NCI-H2227 (cell line): Measurements from ENCODE around the gene RSPH6A.
A peak's percentile ranks its signal among the peaks of the same experiment; 100 is the strongest.
"Not testable (repeated sequence)": the region's sequence is repeated elsewhere in the genome, so short reads cannot be mapped to it uniquely, and the experiment has no call there.

ENCODE experiments used
- DNase-seq: peaks from one replicate; lab custom pipeline; 2025; ENCODE audit not compliant: unreplicated experiment; lab: John Stamatoyannopoulos, UW

Gene RSPH6A

GRCh38 chr19:45804140-45804958 lies 10.8 kb downstream of the RSPH6A start:
- DNase-seq, result no peak

GRCh38 chr19:45801603-45802175 lies 13.4 kb downstream of the RSPH6A start:
- DNase-seq, result no peak

- DNase-seq, result no peak
These were observed 15.0 kb downstream of the RSPH6A start for GRCh38 chr19:45800070-45800553.

- DNase-seq, result not testable (repeated sequence)
These were observed 15.6 kb downstream of the RSPH6A start for GRCh38 chr19:45799541-45799940.

GRCh38 chr19:45798995-45799517 lies 16.1 kb downstream of the RSPH6A start:
- peak; percentile 61 for DNase-seq

- no peak for DNase-seq
These were observed 20.5 kb downstream of the RSPH6A start for GRCh38 chr19:45794627-45795026.

GRCh38 chr19:45793876-45794275 lies 21.2 kb downstream of the RSPH6A start:
- DNase-seq, result no peak

- DNase-seq, result no peak
These were observed 21.9 kb downstream of the RSPH6A start for GRCh38 chr19:45793178-45793564.

GRCh38 chr19:45792470-45793177 lies 22.5 kb downstream of the RSPH6A start, which contains the start of gene DMWD:
Gene DMWD, minus strand, starts transcription at chr19:45792845. Its CDS starts 89 bp downstream, at chr19:45792756.
- DNase-seq, result peak; percentile 98

GRCh38 chr19:45791744-45792469 lies 23.2 kb downstream of the RSPH6A start:
- no peak for DNase-seq

GRCh38 chr19:45790942-45791341 lies 24.2 kb downstream of the RSPH6A start:
- DNase-seq, result no peak

GRCh38 chr19:45789035-45789786 lies 25.9 kb downstream of the RSPH6A start:
- no peak for DNase-seq

- no peak for DNase-seq
These were observed 28.6 kb downstream of the RSPH6A start for GRCh38 chr19:45786533-45786894.

GRCh38 chr19:45785781-45786532 lies 29.2 kb downstream of the RSPH6A start:
- no peak for DNase-seq

GRCh38 chr19:45785097-45785496 lies 30.0 kb downstream of the RSPH6A start:
- no peak for DNase-seq

GRCh38 chr19:45784096-45784495 lies 31.0 kb downstream of the RSPH6A start:
- no peak for DNase-seq

GRCh38 chr19:45782820-45783785 lies 32.0 kb downstream of the RSPH6A start:
- DNase-seq, result no peak

- DNase-seq, result no peak
These were observed 32.9 kb downstream of the RSPH6A start, which contains the start of gene DMPK for GRCh38 chr19:45782162-45782691. Gene DMPK, minus strand, starts transcription at chr19:45782490. Its CDS starts 138 bp downstream, at chr19:45782352.
